HEK293T (cell line): ENCODE data around the gene ITSN1.

Experiments
- ELF4 ChIP-seq: fragments of 450-650 bp; IDR thresholded peaks from 2 replicates; pipeline ENCODE4 v1.6.1; 2017; ENCODE audit warnings: antibody characterized with exemption
- FOXK2 ChIP-seq: fragments of 450-650 bp; IDR thresholded peaks from 2 replicates; pipeline ENCODE4 v1.6.1; 2016; ENCODE audit warnings: mild to moderate bottlenecking
- FOXM1 ChIP-seq: fragments of 450-650 bp; IDR thresholded peaks from 2 replicates; pipeline ENCODE4 v1.6.1; 2017; ENCODE audit warnings: mild to moderate bottlenecking, borderline replicate concordance
- L3MBTL2 ChIP-seq: fragments of 450-650 bp; conservative IDR thresholded peaks from 2 replicates; pipeline ENCODE4 v1.6.1; 2016; ENCODE audit warnings: mild to moderate bottlenecking
- SP1 ChIP-seq: fragments of 450-650 bp; IDR thresholded peaks from 2 replicates; pipeline ENCODE4 v1.6.1; 2017
- SUZ12 ChIP-seq: fragments of 450-650 bp; IDR thresholded peaks from 2 replicates; pipeline ENCODE4 v1.6.1; 2016; ENCODE audit warnings: mild to moderate bottlenecking
- TARDBP ChIP-seq: fragments of 450-650 bp; IDR thresholded peaks from 2 replicates; pipeline ENCODE4 v1.6.1; 2016

DNA sequence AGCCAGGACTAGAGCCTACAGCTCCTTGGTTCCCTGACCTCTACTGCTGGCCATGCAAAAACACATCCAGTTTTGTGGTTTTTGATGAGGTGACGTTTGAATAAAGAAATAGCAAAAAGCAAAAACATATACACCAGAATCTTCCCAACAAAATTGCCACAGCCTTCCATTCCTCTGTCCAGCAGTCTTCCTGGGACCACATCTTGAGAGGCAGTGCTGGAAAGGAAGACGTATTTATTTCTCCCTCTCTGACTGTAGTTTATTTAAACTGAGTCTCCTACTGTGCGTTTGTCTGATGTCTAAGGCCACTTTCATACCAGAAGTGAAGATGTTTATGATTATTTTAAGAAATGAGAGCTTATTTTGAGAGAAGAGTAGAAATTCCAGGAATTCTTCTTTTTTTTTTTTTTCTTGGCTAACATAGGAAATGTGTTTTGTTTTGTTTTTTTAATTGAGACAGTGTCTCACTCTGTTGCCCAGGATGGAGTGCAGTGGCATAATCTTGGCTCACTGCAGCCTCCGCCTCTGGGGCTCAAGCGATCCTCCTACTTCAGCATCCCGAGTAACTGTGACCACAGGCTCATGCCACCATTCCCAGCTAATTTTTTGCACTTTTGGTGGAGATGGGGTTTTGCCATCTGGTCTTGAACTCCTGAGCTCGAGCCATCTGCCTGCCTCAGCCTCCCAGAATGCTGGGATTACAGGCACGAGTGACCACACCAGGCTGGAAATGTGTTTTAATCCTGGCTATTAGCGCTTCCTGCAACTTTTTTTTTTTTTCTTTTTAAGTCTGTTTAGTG, 118.5 kb downstream of the ITSN1 start:
- TF ChIP-seq FOXM1: no peak
- TF ChIP-seq SUZ12: no peak
- no peak for TF ChIP-seq ELF4
- TF ChIP-seq FOXK2: no peak
- TF ChIP-seq SP1: no peak
- TF ChIP-seq TARDBP: no peak
- no peak for TF ChIP-seq L3MBTL2
